RWPE1 (cell line): ENCODE data around the gene NOTCH3.

Experiments used
- CTCF ChIA-PET: fragments of 350-600 bp; sonication (Branson Sonifier 250); formaldehyde crosslinking; extraction: SDS; loops from one replicate; lab custom pipeline; 2021; lab: Yijun Ruan, JAX
- POLR2A ChIA-PET: fragments of 400-600 bp; formaldehyde crosslinking; extraction: SDS; loops from one replicate; lab custom pipeline; 2020; ENCODE audit warnings: antibody characterized with exemption; ENCODE audit not compliant: low non-redundant PET; lab: Yijun Ruan, JAX
- DNase-seq: peaks from one replicate; pipeline ENCODE4 v3.0.0; 2012; ENCODE audit warnings: low spot score
- H3K27ac ChIP-seq: fragments of 450-650 bp; 2 replicates; pipeline ENCODE4 v1.5.1; 2017
- CTCF ChIP-seq: fragments of 450-650 bp; conservative IDR thresholded peaks from 2 replicates; pipeline ENCODE4 v1.5.1; 2017; ENCODE audit warnings: low read depth, mild to moderate bottlenecking

The NOTCH3 gene

GRCh38 chr19:15184776-15185175 lies 16.0 kb downstream of the NOTCH3 start:
- no peak for DNase-seq
- H3K27ac ChIP-seq, result no peak overlapping the region
- no peak for TF ChIP-seq CTCF
- CTCF ChIA-PET, result no interaction called here
- POLR2A ChIA-PET, result no interaction called here

GRCh38 chr19:15181394-15181793 lies 19.4 kb downstream of the NOTCH3 start:
- no peak for TF ChIP-seq CTCF
- DNase-seq, result no peak
- no peak overlapping the region for H3K27ac ChIP-seq
- ChIA-PET CTCF (interaction anchor here (0.6 to 0.7 kb wide), 2 partner anchors 9 to 68 kb away, joined by 4 to 8 read pairs; no protein-coding TSS in a partner anchor), POLR2A (no interaction called here)

GRCh38 chr19:15180451-15181390 lies 20.1 kb downstream of the NOTCH3 start:
- POLR2A ChIA-PET, result no interaction called here
- no peak overlapping the region for H3K27ac ChIP-seq

GRCh38 chr19:15178629-15179308 lies 22.0 kb downstream of the NOTCH3 start:
- DNase-seq, result no peak
- TF ChIP-seq CTCF, result no peak
- H3K27ac ChIP-seq, result no peak overlapping the region
- POLR2A ChIA-PET, result no interaction called here
- CTCF ChIA-PET, result interaction anchor here (0.6 to 1.3 kb wide), 2 partner anchors 20 to 256 kb away, joined by 3 to 4 read pairs; no protein-coding TSS in a partner anchor

More at GRCh38 chr19:15180451-15181390, 20.1 kb downstream of the NOTCH3 start:
- TF ChIP-seq CTCF, result no peak
- CTCF ChIA-PET, result interaction anchor here (0.6 to 0.7 kb wide), 2 partner anchors 8 to 69 kb away, joined by 4 to 8 read pairs; no protein-coding TSS in a partner anchor
- no peak for DNase-seq

GRCh38 chr19:15177269-15178116 lies 23.3 kb downstream of the NOTCH3 start:
- DNase-seq, result peak; percentile 71
- POLR2A ChIA-PET, result no interaction called here
- TF ChIP-seq CTCF, result peak; percentile 99
- CTCF ChIA-PET, result interaction anchor here (0.6 to 1.7 kb wide), 15 partner anchors 9 to 355 kb away, joined by 3 to 10 read pairs (median 3); partner anchors contain the start of gene AKAP8
- H3K27ac ChIP-seq, result peak overlapping the region; percentile 31; the same call in 1 of the 2 replicates
